HL-60 (cell line): ENCODE results near the gene SH2B3.

ENCODE experiments used
- DNase-seq, 2 experiments: peaks; one replicate each; pipeline ENCODE4 v3.0.0-alpha.2; 2010 to 2020; ENCODE audit warnings: low read depth in 1 of 2, low spot score in 1 of 2
- H3K27ac ChIP-seq: fragments of 250-450 bp; sonication (Bioruptor Pico); replicated peaks from 2 replicates; pipeline ENCODE4 v1.5.1; 2020; ENCODE audit warnings: mild to moderate bottlenecking, moderate library complexity
- H3K27me3 ChIP-seq: fragments of 250-450 bp; sonication (Bioruptor Pico); 2 replicates; pipeline ENCODE4 v1.5.1; 2021; ENCODE audit warnings: mild to moderate bottlenecking, moderate library complexity; ENCODE audit not compliant: insufficient read depth, poor library complexity, severe bottlenecking
- H3K4me3 ChIP-seq: replicated peaks from 2 replicates; pipeline ENCODE4 v1.5.1; 2011; ENCODE audit warnings: mild to moderate bottlenecking, control low read depth, low read length; ENCODE audit not compliant: insufficient read depth
- CTCF ChIP-seq: IDR thresholded peaks from one replicate; pipeline ENCODE4 v1.5.1; 2011; ENCODE audit warnings: low read length, control low read depth, inconsistent platforms; ENCODE audit not compliant: insufficient read depth
- GABPA ChIP-seq: IDR thresholded peaks from 2 replicates; pipeline ENCODE4 v1.6.1; 2012; ENCODE audit warnings: low read depth
- POLR2AphosphoS5 ChIP-seq: IDR thresholded peaks from 2 replicates; pipeline ENCODE4 v1.6.1; 2012; ENCODE audit warnings: low read depth
- REST ChIP-seq: IDR thresholded peaks from 2 replicates; pipeline ENCODE4 v1.6.1; 2012; ENCODE audit warnings: low read depth; ENCODE audit not compliant: insufficient replicate concordance
- SPI1 ChIP-seq: IDR thresholded peaks from 2 replicates; pipeline ENCODE4 v1.6.1; 2012; ENCODE audit warnings: low read depth, mild to moderate bottlenecking, borderline replicate concordance
- long read RNA-seq: library from polyadenylated mRNA; unstranded; transcript quantifications from one replicate; pipeline ENCODE4 v2.0.0, GENCODE V29; 2020

The SH2B3 gene
- long read RNA-seq, partial matches to known transcripts = 0 of 26 reads
- long read RNA-seq, other reads (novel, unspliced or antisense) = 26 of 26 reads

GRCh38 chr12:111405859-111406473 lies at the start of gene SH2B3:
Gene SH2B3 (plus strand): TSS chr12:111405923. CDS start chr12:111418146, 12,223 bp downstream.
- DNase-seq = no peak
- TF ChIP-seq POLR2AphosphoS5 = no peak
- TF ChIP-seq GABPA = no peak
- TF ChIP-seq SPI1 = peak; percentile 60; the same call in 1 of the 2 replicates
- TF ChIP-seq CTCF = no peak
- Histone ChIP-seq H3K27ac (peak within 1 kb of the TSS; percentile 89), H3K27me3 (no peaks in the 10 kb centered on the region), H3K4me3 (peak within 1 kb of the TSS; percentile 95)

GRCh38 chr12:111359231-111359913 lies 46.4 kb upstream of the SH2B3 start:
- DNase-seq = peak; percentile 55 to 77
- H3K27ac ChIP-seq = no peak overlapping the region
- TF ChIP-seq GABPA = no peak
- TF ChIP-seq POLR2AphosphoS5 = peak; percentile 81
- peak; percentile 72; the same call in 1 of the 2 replicates for TF ChIP-seq SPI1
- no peak for TF ChIP-seq REST
- TF ChIP-seq CTCF = no peak
- no peaks in the 10 kb centered on the region for H3K27me3 ChIP-seq
- H3K4me3 ChIP-seq = no peak overlapping the region

DNA sequence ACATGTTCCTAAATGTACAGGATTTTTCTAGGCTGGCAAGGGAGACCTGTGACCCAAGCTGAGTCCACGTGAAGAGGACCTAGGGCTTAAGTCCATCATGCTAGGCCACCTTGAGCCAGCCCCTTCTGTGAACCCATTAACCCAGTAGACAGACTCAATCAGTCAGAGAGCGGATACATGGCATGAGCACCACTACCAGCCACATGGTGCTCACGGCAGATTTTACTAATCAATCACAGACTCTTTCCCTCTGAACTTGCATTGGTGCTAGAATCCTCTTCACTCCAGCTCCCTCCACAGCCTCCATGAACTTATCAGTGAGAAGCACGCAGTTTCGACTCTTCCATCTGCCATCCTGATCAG lies 45.8 kb upstream of the SH2B3 start:
- no peak for DNase-seq
- Histone ChIP-seq H3K27ac (no peak overlapping the region), H3K4me3 (no peak overlapping the region), H3K27me3 (no peaks in the 10 kb centered on the region)
- TF ChIP-seq CTCF = no peak
- TF ChIP-seq POLR2AphosphoS5 = no peak
- TF ChIP-seq SPI1 = no peak
- no peak for TF ChIP-seq GABPA
- TF ChIP-seq REST = no peak
